ENCODE measurements around the gene CACNA1G.
A peak's percentile ranks its signal among the peaks of the same experiment; 100 is the strongest.

Gene CACNA1G

GRCh38 chr17:50663812-50664374, 103.4 kb downstream of the CACNA1G start:
- no peak overlapping the region for H2BK15ac ChIP-seq (replicated peaks; ENCODE audit: low read depth)
- no peaks in the 10 kb centered on the region for H3K27me3 ChIP-seq (ENCODE audit: insufficient read depth, low read length, poor library complexity)
- no peak overlapping the region for H3K4me2 ChIP-seq (ENCODE audit: low read length)
- H2BK5ac ChIP-seq (ENCODE audit: low read length), result no peak overlapping the region
- no peaks in the 10 kb centered on the region for H3K36me3 ChIP-seq (ENCODE audit: control insufficient read depth, insufficient read depth, low read length)
- peaks cover 7% of the 10 kb centered on the region for H3K4me1 ChIP-seq (ENCODE audit: control insufficient read depth, low read depth, low read length)
- no peak overlapping the region for H3K9ac ChIP-seq (ENCODE audit: low read length)
- no peak overlapping the region for H2AK5ac ChIP-seq (ENCODE audit: low read length)
- WGBS (ENCODE audit: extremely low coverage, insufficient coverage, low lambda C conversion rate), result no CpG with 5 or more reads among the region's 10 CpGs
- no peak overlapping the region for H4K8ac ChIP-seq (ENCODE audit: low read depth, low read length)
- no peak for DNase-seq
- H2BK120ac ChIP-seq (ENCODE audit: low read depth, low read length), result no peak overlapping the region
- H3K79me1 ChIP-seq (ENCODE audit: low read length), result no peaks in the 10 kb centered on the region
- H3K79me2 ChIP-seq (ENCODE audit: control insufficient read depth, insufficient read depth, low read length), result no peaks in the 10 kb centered on the region
- H3K23ac ChIP-seq (ENCODE audit: low read length), result no peak overlapping the region
- no peak overlapping the region for H3K4ac ChIP-seq (ENCODE audit: low read depth, low read length)
- H4K5ac ChIP-seq (ENCODE audit: low read length), result no peak overlapping the region
- H3K18ac ChIP-seq (ENCODE audit: low read length), result no peak overlapping the region
- no peak overlapping the region for H3K4me3 ChIP-seq (ENCODE audit: low read length)
- H3K56ac ChIP-seq (ENCODE audit: low read length), result no peak overlapping the region
- no peak overlapping the region for H3K27ac ChIP-seq (ENCODE audit: low read depth, low read length)

- no peak overlapping the region for H3K4ac ChIP-seq (ENCODE audit: low read depth, low read length)
- no peak overlapping the region for H3K56ac ChIP-seq (ENCODE audit: low read length)
- H3K18ac ChIP-seq (ENCODE audit: low read length), result no peak overlapping the region
- no peaks in the 10 kb centered on the region for H3K27me3 ChIP-seq (ENCODE audit: insufficient read depth, low read length, poor library complexity)
- H4K8ac ChIP-seq (ENCODE audit: low read depth, low read length), result no peak overlapping the region
- no peak overlapping the region for H2AK5ac ChIP-seq (ENCODE audit: low read length)
- no peak overlapping the region for H2BK120ac ChIP-seq (ENCODE audit: low read depth, low read length)
- H3K79me1 ChIP-seq (ENCODE audit: low read length), result no peaks in the 10 kb centered on the region
- no peak overlapping the region for H3K9ac ChIP-seq (ENCODE audit: low read length)
- no peak overlapping the region for H3K27ac ChIP-seq (ENCODE audit: low read depth, low read length)
- peaks cover 7% of the 10 kb centered on the region for H3K4me1 ChIP-seq (ENCODE audit: control insufficient read depth, low read depth, low read length)
- no CpG with 5 or more reads among the region's 12 CpGs for WGBS (ENCODE audit: extremely low coverage, insufficient coverage, low lambda C conversion rate)
- H3K4me2 ChIP-seq (ENCODE audit: low read length), result no peak overlapping the region
- H3K79me2 ChIP-seq (ENCODE audit: control insufficient read depth, insufficient read depth, low read length), result no peaks in the 10 kb centered on the region
- no peak overlapping the region for H4K5ac ChIP-seq (ENCODE audit: low read length)
- DNase-seq, result no peak
- no peak overlapping the region for H2BK5ac ChIP-seq (ENCODE audit: low read length)
- H3K36me3 ChIP-seq (ENCODE audit: control insufficient read depth, insufficient read depth, low read length), result no peaks in the 10 kb centered on the region
- H2BK15ac ChIP-seq (replicated peaks; ENCODE audit: low read depth), result no peak overlapping the region
- no peak overlapping the region for H3K23ac ChIP-seq (ENCODE audit: low read length)
- no peak overlapping the region for H3K4me3 ChIP-seq (ENCODE audit: low read length)
Measured at GRCh38 chr17:50664788-50665458, 104.4 kb downstream of the CACNA1G start.

- H3K79me1 ChIP-seq (ENCODE audit: low read length), result no peaks in the 10 kb centered on the region
- no peaks in the 10 kb centered on the region for H3K36me3 ChIP-seq (ENCODE audit: control insufficient read depth, insufficient read depth, low read length)
- no CpG with 5 or more reads among the region's 5 CpGs for WGBS (ENCODE audit: extremely low coverage, insufficient coverage, low lambda C conversion rate)
- H2BK120ac ChIP-seq (ENCODE audit: low read depth, low read length), result no peak overlapping the region
- H3K27me3 ChIP-seq (ENCODE audit: insufficient read depth, low read length, poor library complexity), result no peaks in the 10 kb centered on the region
- no peak overlapping the region for H3K27ac ChIP-seq (ENCODE audit: low read depth, low read length)
- H3K56ac ChIP-seq (ENCODE audit: low read length), result no peak overlapping the region
- no peak overlapping the region for H3K4me2 ChIP-seq (ENCODE audit: low read length)
- no peaks in the 10 kb centered on the region for H3K79me2 ChIP-seq (ENCODE audit: control insufficient read depth, insufficient read depth, low read length)
- H3K4me1 ChIP-seq (ENCODE audit: control insufficient read depth, low read depth, low read length), result peaks cover 7% of the 10 kb centered on the region
- H3K18ac ChIP-seq (ENCODE audit: low read length), result no peak overlapping the region
- no peak overlapping the region for H2BK15ac ChIP-seq (replicated peaks; ENCODE audit: low read depth)
- DNase-seq, result peak; percentile 79
- no peak overlapping the region for H2AK5ac ChIP-seq (ENCODE audit: low read length)
- H3K23ac ChIP-seq (ENCODE audit: low read length), result no peak overlapping the region
- H4K8ac ChIP-seq (ENCODE audit: low read depth, low read length), result no peak overlapping the region
- H2BK5ac ChIP-seq (ENCODE audit: low read length), result no peak overlapping the region
- no peak overlapping the region for H3K9ac ChIP-seq (ENCODE audit: low read length)
- H4K5ac ChIP-seq (ENCODE audit: low read length), result no peak overlapping the region
- H3K4ac ChIP-seq (ENCODE audit: low read depth, low read length), result no peak overlapping the region
- no peak overlapping the region for H3K4me3 ChIP-seq (ENCODE audit: low read length)
Measured at GRCh38 chr17:50665838-50666237, 105.3 kb downstream of the CACNA1G start.

- H4K5ac ChIP-seq (ENCODE audit: low read length), result no peak overlapping the region
- H3K56ac ChIP-seq (ENCODE audit: low read length), result no peak overlapping the region
- H3K4me3 ChIP-seq (ENCODE audit: low read length), result no peak overlapping the region
- no peak for DNase-seq
- no peak overlapping the region for H2BK15ac ChIP-seq (replicated peaks; ENCODE audit: low read depth)
- H2BK5ac ChIP-seq (ENCODE audit: low read length), result no peak overlapping the region
- H3K9ac ChIP-seq (ENCODE audit: low read length), result no peak overlapping the region
- no peak overlapping the region for H2BK120ac ChIP-seq (ENCODE audit: low read depth, low read length)
- H3K79me2 ChIP-seq (ENCODE audit: control insufficient read depth, insufficient read depth, low read length), result no peaks in the 10 kb centered on the region
- no peak overlapping the region for H3K4me2 ChIP-seq (ENCODE audit: low read length)
- H3K4me1 ChIP-seq (ENCODE audit: control insufficient read depth, low read depth, low read length), result peaks cover 5% of the 10 kb centered on the region
- H3K27ac ChIP-seq (ENCODE audit: low read depth, low read length), result no peak overlapping the region
- no peak overlapping the region for H2AK5ac ChIP-seq (ENCODE audit: low read length)
- whole genome bisulfite sequencing (ENCODE audit: extremely low coverage, insufficient coverage, low lambda C conversion rate), result no CpG with 5 or more reads among the region's 8 CpGs
- no peak overlapping the region for H3K23ac ChIP-seq (ENCODE audit: low read length)
- no peaks in the 10 kb centered on the region for H3K36me3 ChIP-seq (ENCODE audit: control insufficient read depth, insufficient read depth, low read length)
- H3K18ac ChIP-seq (ENCODE audit: low read length), result no peak overlapping the region
- no peak overlapping the region for H4K8ac ChIP-seq (ENCODE audit: low read depth, low read length)
- no peaks in the 10 kb centered on the region for H3K27me3 ChIP-seq (ENCODE audit: insufficient read depth, low read length, poor library complexity)
- H3K4ac ChIP-seq (ENCODE audit: low read depth, low read length), result no peak overlapping the region
- no peaks in the 10 kb centered on the region for H3K79me1 ChIP-seq (ENCODE audit: low read length)
Measured at GRCh38 chr17:50666316-50666715, 105.8 kb downstream of the CACNA1G start.

- peaks cover 3% of the 10 kb centered on the region for H3K4me1 ChIP-seq (ENCODE audit: control insufficient read depth, low read depth, low read length)
- no peak overlapping the region for H2BK5ac ChIP-seq (ENCODE audit: low read length)
- H2BK15ac ChIP-seq (replicated peaks; ENCODE audit: low read depth), result no peak overlapping the region
- H4K8ac ChIP-seq (ENCODE audit: low read depth, low read length), result no peak overlapping the region
- H2BK120ac ChIP-seq (ENCODE audit: low read depth, low read length), result no peak overlapping the region
- H3K23ac ChIP-seq (ENCODE audit: low read length), result no peak overlapping the region
- DNase-seq, result no peak
- no peak overlapping the region for H2AK5ac ChIP-seq (ENCODE audit: low read length)
- no peak overlapping the region for H3K9ac ChIP-seq (ENCODE audit: low read length)
- no peak overlapping the region for H3K4me3 ChIP-seq (ENCODE audit: low read length)
- H3K36me3 ChIP-seq (ENCODE audit: control insufficient read depth, insufficient read depth, low read length), result no peaks in the 10 kb centered on the region
- no peak overlapping the region for H3K18ac ChIP-seq (ENCODE audit: low read length)
- H3K4me2 ChIP-seq (ENCODE audit: low read length), result no peak overlapping the region
- no peak overlapping the region for H4K5ac ChIP-seq (ENCODE audit: low read length)
- no peak overlapping the region for H3K56ac ChIP-seq (ENCODE audit: low read length)
- no CpG with 5 or more reads among the region's 14 CpGs for WGBS (ENCODE audit: extremely low coverage, insufficient coverage, low lambda C conversion rate)
- H3K4ac ChIP-seq (ENCODE audit: low read depth, low read length), result no peak overlapping the region
- no peak overlapping the region for H3K27ac ChIP-seq (ENCODE audit: low read depth, low read length)
- H3K79me1 ChIP-seq (ENCODE audit: low read length), result no peaks in the 10 kb centered on the region
- no peaks in the 10 kb centered on the region for H3K79me2 ChIP-seq (ENCODE audit: control insufficient read depth, insufficient read depth, low read length)
- no peaks in the 10 kb centered on the region for H3K27me3 ChIP-seq (ENCODE audit: insufficient read depth, low read length, poor library complexity)
Measured at GRCh38 chr17:50667259-50668024, 106.9 kb downstream of the CACNA1G start.

Data from mesendoderm (in vitro differentiated cells).